Measurements from ENCODE around the gene DZIP1L. TPM values are rescaled to one million over a fixed set of nuclear protein-coding genes. Genes with fewer than 3 reads are reported as not detected.

DZIP1L gene
- total RNA-seq, 1 experiment from 2014 or later: 3.8 TPM

GRCh38 chr3:138136201-138136600, 20.8 kb upstream of the DZIP1L start:
- Histone ChIP-seq H3K4me1 (ENCODE audit: insufficient read depth, low read length) (no peaks in the 10 kb centered on the region), H3K9me3 (ENCODE audit: low read length) (no peaks in the 10 kb centered on the region), H3K4me2 (ENCODE audit: low read length) (no peak overlapping the region), H3K79me2 (ENCODE audit: low read length) (no peaks in the 10 kb centered on the region), H3K9me2 (replicated peaks; ENCODE audit: low read length) (no peaks in the 10 kb centered on the region), H3K36me3 (ENCODE audit: low read depth, low read length) (no peaks in the 10 kb centered on the region), H3K27ac (ENCODE audit: low read length) (no peak overlapping the region), H3F3A (ENCODE audit: low read length, unreplicated experiment) (no peaks in the 10 kb centered on the region), H3K4me3 (ENCODE audit: low read length) (no peak overlapping the region), H3K27me3 (ENCODE audit: low read length) (no peaks in the 10 kb centered on the region), H4K20me1 (ENCODE audit: low read length) (no peaks in the 10 kb centered on the region), H2AFZ (ENCODE audit: low read length) (no peak overlapping the region), H3K9ac (ENCODE audit: low read length) (no peak overlapping the region)
- no peak for ATAC-seq
- BruUV-seq (replicated peaks): no TSS peak
- DNase-seq: no peak
- POLR2A ChIA-PET (ENCODE audit: unreplicated experiment): no interaction called here
- CTCF ChIA-PET: no interaction called here
- TF ChIP-seq EZH2 (IDR thresholded peaks at IDR 0.05; ENCODE audit: low read length, unreplicated experiment) (no peak), EZH2phosphoT487 (IDR thresholded peaks at IDR 0.05; ENCODE audit: borderline replicate concordance, low read length) (no peak)
- TF ChIP-seq, protein P1, sequence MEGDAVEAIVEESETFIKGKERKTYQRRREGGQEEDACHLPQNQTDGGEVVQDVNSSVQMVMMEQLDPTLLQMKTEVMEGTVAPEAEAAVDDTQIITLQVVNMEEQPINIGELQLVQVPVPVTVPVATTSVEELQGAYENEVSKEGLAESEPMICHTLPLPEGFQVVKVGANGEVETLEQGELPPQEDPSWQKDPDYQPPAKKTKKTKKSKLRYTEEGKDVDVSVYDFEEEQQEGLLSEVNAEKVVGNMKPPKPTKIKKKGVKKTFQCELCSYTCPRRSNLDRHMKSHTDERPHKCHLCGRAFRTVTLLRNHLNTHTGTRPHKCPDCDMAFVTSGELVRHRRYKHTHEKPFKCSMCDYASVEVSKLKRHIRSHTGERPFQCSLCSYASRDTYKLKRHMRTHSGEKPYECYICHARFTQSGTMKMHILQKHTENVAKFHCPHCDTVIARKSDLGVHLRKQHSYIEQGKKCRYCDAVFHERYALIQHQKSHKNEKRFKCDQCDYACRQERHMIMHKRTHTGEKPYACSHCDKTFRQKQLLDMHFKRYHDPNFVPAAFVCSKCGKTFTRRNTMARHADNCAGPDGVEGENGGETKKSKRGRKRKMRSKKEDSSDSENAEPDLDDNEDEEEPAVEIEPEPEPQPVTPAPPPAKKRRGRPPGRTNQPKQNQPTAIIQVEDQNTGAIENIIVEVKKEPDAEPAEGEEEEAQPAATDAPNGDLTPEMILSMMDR (conservative IDR thresholded peaks at IDR 0.05; ENCODE audit: low read depth, low read length): no peak
- intact Hi-C loops (cut with micrococcal nuclease): no loop called here

GRCh38 chr3:138135833-138136194, 20.4 kb upstream of the DZIP1L start:
- H3K79me2 ChIP-seq (ENCODE audit: low read length): no peaks in the 10 kb centered on the region
- H3K36me3 ChIP-seq (ENCODE audit: low read depth, low read length): no peaks in the 10 kb centered on the region
- CTCF ChIA-PET: no interaction called here
- BruUV-seq (replicated peaks): no TSS peak
- H3K9me3 ChIP-seq (ENCODE audit: low read length): no peaks in the 10 kb centered on the region
- no peak overlapping the region for H3K4me3 ChIP-seq (ENCODE audit: low read length)
- intact Hi-C loops (cut with micrococcal nuclease): no loop called here
- no peaks in the 10 kb centered on the region for H3K4me1 ChIP-seq (ENCODE audit: insufficient read depth, low read length)
- no peak for ATAC-seq
- H3K27me3 ChIP-seq (ENCODE audit: low read length): no peaks in the 10 kb centered on the region
- no peaks in the 10 kb centered on the region for H3F3A ChIP-seq (ENCODE audit: low read length, unreplicated experiment)
- no peak for DNase-seq
- H4K20me1 ChIP-seq (ENCODE audit: low read length): no peaks in the 10 kb centered on the region
- H3K4me2 ChIP-seq (ENCODE audit: low read length): no peak overlapping the region
- H3K9ac ChIP-seq (ENCODE audit: low read length): no peak overlapping the region
- no peak overlapping the region for H3K27ac ChIP-seq (ENCODE audit: low read length)
- no peak overlapping the region for H2AFZ ChIP-seq (ENCODE audit: low read length)
- POLR2A ChIA-PET (ENCODE audit: unreplicated experiment): no interaction called here
- H3K9me2 ChIP-seq (replicated peaks; ENCODE audit: low read length): no peaks in the 10 kb centered on the region
- TF ChIP-seq EZH2phosphoT487 (IDR thresholded peaks at IDR 0.05; ENCODE audit: borderline replicate concordance, low read length): no peak
- no peak for TF ChIP-seq EZH2 (IDR thresholded peaks at IDR 0.05; ENCODE audit: low read length, unreplicated experiment)
- TF ChIP-seq, protein P1 (conservative IDR thresholded peaks at IDR 0.05; ENCODE audit: low read depth, low read length): no peak

- Histone ChIP-seq H3K79me2 (ENCODE audit: low read length) (no peaks in the 10 kb centered on the region), H3K9me3 (ENCODE audit: low read length) (no peaks in the 10 kb centered on the region), H3K4me1 (ENCODE audit: insufficient read depth, low read length) (no peaks in the 10 kb centered on the region), H3K36me3 (ENCODE audit: low read depth, low read length) (no peaks in the 10 kb centered on the region), H3K4me3 (ENCODE audit: low read length) (no peak overlapping the region), H3K4me2 (ENCODE audit: low read length) (no peak overlapping the region), H3K9me2 (replicated peaks; ENCODE audit: low read length) (no peaks in the 10 kb centered on the region), H3K27ac (ENCODE audit: low read length) (no peak overlapping the region), H3F3A (ENCODE audit: low read length, unreplicated experiment) (no peaks in the 10 kb centered on the region), H2AFZ (ENCODE audit: low read length) (no peak overlapping the region), H3K9ac (ENCODE audit: low read length) (no peak overlapping the region), H3K27me3 (ENCODE audit: low read length) (no peaks in the 10 kb centered on the region), H4K20me1 (ENCODE audit: low read length) (no peaks in the 10 kb centered on the region)
- ChIA-PET POLR2A (ENCODE audit: unreplicated experiment) (no interaction called here), CTCF (no interaction called here)
- ATAC-seq (no peak), DNase-seq (no peak)
- no peak for TF ChIP-seq EZH2phosphoT487 (IDR thresholded peaks at IDR 0.05; ENCODE audit: borderline replicate concordance, low read length)
- TF ChIP-seq EZH2 (IDR thresholded peaks at IDR 0.05; ENCODE audit: low read length, unreplicated experiment): no peak
- TF ChIP-seq, protein P1 (conservative IDR thresholded peaks at IDR 0.05; ENCODE audit: low read depth, low read length): no peak
- intact Hi-C loops (cut with micrococcal nuclease): no loop called here
- BruUV-seq (replicated peaks): no TSS peak
Measured at GRCh38 chr3:138135146-138135832, 19.9 kb upstream of the DZIP1L start.

All from PC-3 (cell line).